ENCODE measurements around the gene UBE3A. TPM values are rescaled to one million over a fixed set of nuclear protein-coding genes. Genes with fewer than 3 reads are reported as not detected.

The UBE3A gene
- total RNA-seq, 6 experiments from 2014 or later, result 36.6 to 52.4 (median 44.6) TPM

DNA sequence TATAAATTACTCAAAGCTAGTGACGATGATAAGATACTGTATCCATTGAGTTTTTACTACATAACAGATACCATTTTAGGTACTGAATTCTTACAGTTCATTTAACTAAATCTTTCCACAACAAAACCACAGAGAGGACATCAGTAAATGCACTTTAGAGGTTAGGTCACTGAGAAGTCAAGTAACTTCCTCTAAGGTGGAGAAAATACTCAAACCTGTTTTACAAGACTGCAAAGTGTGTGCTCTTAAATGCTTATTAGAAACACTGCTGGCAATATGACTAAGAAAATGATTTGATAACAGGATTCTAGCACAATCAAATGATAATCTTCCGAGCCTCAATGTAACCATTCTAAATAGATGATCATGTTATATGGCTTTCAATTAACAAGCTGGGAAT lies 99.4 kb downstream of the UBE3A start:
- intact Hi-C loops (cut with DNase I), result no loop called here
- 100% methylated on average over 2 of the region's 2 CpGs for WGBS (ENCODE audit: insufficient coverage, low coverage, low lambda C conversion rate, missing lambda C conversion rate)
- Histone ChIP-seq H3K36me3 (peaks cover 0 to 19% (median 11%) of the 10 kb centered on the region in 4 donors), H3K27ac (no peak overlapping the region), H3K9me3 (no peaks in the 10 kb centered on the region), H3K4me3 (no peak overlapping the region), H3K4me1 (no peaks in the 10 kb centered on the region), H3K27me3 (no peaks in the 10 kb centered on the region)
- DNase-seq (no peak), ATAC-seq (no peak)
- TF ChIP-seq POLR2A (IDR thresholded peaks at IDR 0.05) (no peak), CTCF (IDR thresholded peaks at IDR 0.05) (no peak)

GRCh38 chr15:25335279-25335678 lies 103.5 kb downstream of the UBE3A start:
- DNase-seq, result no peak
- Histone ChIP-seq H3K27ac (no peak overlapping the region), H3K27me3 (no peaks in the 10 kb centered on the region), H3K36me3 (peaks cover 0 to 19% (median 11%) of the 10 kb centered on the region in 4 donors), H3K4me3 (no peak overlapping the region), H3K9me3 (no peaks in the 10 kb centered on the region), H3K4me1 (no peaks in the 10 kb centered on the region)
- TF ChIP-seq POLR2A (IDR thresholded peaks at IDR 0.05) (no peak), CTCF (IDR thresholded peaks at IDR 0.05) (no peak)
- intact Hi-C loops (cut with DNase I), result no loop called here
- ATAC-seq, result no peak
- WGBS (ENCODE audit: insufficient coverage, low coverage, low lambda C conversion rate, missing lambda C conversion rate), result 100% methylated on average over 4 of the region's 4 CpGs

DNA sequence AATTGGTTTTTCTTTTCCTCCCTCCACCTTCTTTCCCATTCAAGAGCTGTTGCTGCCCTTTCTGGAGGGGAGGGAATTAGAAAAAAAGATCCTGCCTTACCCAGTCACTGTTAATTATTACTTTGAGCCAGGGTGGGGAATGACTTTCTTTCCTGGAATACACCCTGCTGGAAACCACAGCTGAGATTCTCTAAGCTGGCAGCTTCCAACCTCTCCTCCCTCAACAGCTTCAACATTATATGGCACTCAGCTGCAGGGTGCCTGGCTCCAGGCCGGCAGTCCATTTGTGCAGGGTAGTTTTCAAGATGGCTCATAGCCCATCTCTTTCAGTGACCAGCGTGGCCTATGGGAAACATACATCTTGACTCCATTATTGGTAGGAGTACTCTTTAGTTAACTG lies 105.8 kb downstream of the UBE3A start:
- DNase-seq (no peak), ATAC-seq (no peak)
- Histone ChIP-seq H3K9me3 (no peaks in the 10 kb centered on the region), H3K27ac (no peak overlapping the region), H3K4me3 (no peak overlapping the region), H3K27me3 (no peaks in the 10 kb centered on the region), H3K36me3 (peaks cover 0 to 5% (median 2%) of the 10 kb centered on the region in 4 donors), H3K4me1 (no peaks in the 10 kb centered on the region)
- WGBS (ENCODE audit: insufficient coverage, low coverage, low lambda C conversion rate, missing lambda C conversion rate), result 100% methylated on average over 2 of the region's 2 CpGs
- intact Hi-C loops (cut with DNase I), result no loop called here
- no peak for TF ChIP-seq CTCF (IDR thresholded peaks at IDR 0.05)
- TF ChIP-seq POLR2A (IDR thresholded peaks at IDR 0.05), result no peak

DNA sequence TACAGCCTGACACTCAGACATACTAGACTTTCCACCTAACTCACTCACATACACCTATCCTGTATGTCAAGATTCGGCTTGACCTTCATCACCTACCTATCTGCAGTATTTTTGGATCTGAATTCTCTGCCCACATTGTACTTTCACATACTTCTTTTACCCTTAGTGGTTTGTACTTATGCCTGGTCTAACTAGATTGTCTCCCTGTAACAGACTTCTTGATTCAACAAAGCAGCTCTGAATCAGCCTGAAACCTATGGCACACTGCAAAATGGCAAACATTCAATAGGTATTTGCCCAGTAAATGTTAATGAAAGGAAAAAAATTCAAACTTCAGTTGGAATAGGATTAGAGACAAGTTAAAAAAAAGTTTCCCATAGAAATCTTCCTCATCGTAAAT lies 106.5 kb downstream of the UBE3A start:
- peaks cover 0 to 2% (median under 1%) of the 10 kb centered on the region in 4 donors for H3K36me3 ChIP-seq
- H3K4me3 ChIP-seq, result no peak overlapping the region
- DNase-seq (no peak), ATAC-seq (no peak)
- TF ChIP-seq CTCF (IDR thresholded peaks at IDR 0.05) (no peak), POLR2A (IDR thresholded peaks at IDR 0.05) (no peak)
- intact Hi-C loops (cut with DNase I), result no loop called here
- no peak overlapping the region for H3K27ac ChIP-seq
- no peaks in the 10 kb centered on the region for H3K27me3 ChIP-seq
- no peaks in the 10 kb centered on the region for H3K9me3 ChIP-seq
- H3K4me1 ChIP-seq, result no peaks in the 10 kb centered on the region
- 92% methylated on average over 2 of the region's 2 CpGs for WGBS (ENCODE audit: insufficient coverage, low coverage, low lambda C conversion rate, missing lambda C conversion rate)

- TF ChIP-seq POLR2A (IDR thresholded peaks at IDR 0.05) (no peak), CTCF (IDR thresholded peaks at IDR 0.05) (no peak)
- H3K27ac ChIP-seq, result no peak overlapping the region
- H3K27me3 ChIP-seq, result no peaks in the 10 kb centered on the region
- 93% methylated on average over 2 of the region's 2 CpGs for WGBS (ENCODE audit: insufficient coverage, low coverage, low lambda C conversion rate, missing lambda C conversion rate)
- H3K4me1 ChIP-seq, result no peaks in the 10 kb centered on the region
- intact Hi-C loops (cut with DNase I), result no loop called here
- ATAC-seq, result no peak
- peaks cover 0 to 1% (median 0%) of the 10 kb centered on the region in 4 donors for H3K36me3 ChIP-seq
- no peak overlapping the region for H3K4me3 ChIP-seq
- no peak for DNase-seq
- no peaks in the 10 kb centered on the region for H3K9me3 ChIP-seq
These were observed 107.0 kb downstream of the UBE3A start for GRCh38 chr15:25331860-25332259.
